Karpas-422 (cell line): ENCODE measurements around the gene ITPR1. TPM values are rescaled to one million over a fixed set of nuclear protein-coding genes. Genes with fewer than 3 reads are reported as not detected.

Experiments
- DNase-seq: peaks from one replicate; pipeline ENCODE4 v3.0.0-alpha.2; 2015
- H2AFZ ChIP-seq: fragments of 200-600 bp; sonication (generic); 2 replicates; pipeline ENCODE4 v1.6.1; 2014; ENCODE audit warnings: antibody characterized with exemption, low read length, mixed read lengths
- H3K27ac ChIP-seq: fragments of 200-600 bp; sonication (generic); 2 replicates; pipeline ENCODE4 v1.5.1; 2014; ENCODE audit warnings: mild to moderate bottlenecking, low read length, moderate library complexity
- H3K27me3 ChIP-seq: fragments of 200-600 bp; sonication (generic); 2 replicates; pipeline ENCODE4 v1.6.1; 2014; ENCODE audit warnings: low read length, mixed read lengths
- H3K36me3 ChIP-seq: fragments of 200-600 bp; sonication (generic); 2 replicates; pipeline ENCODE4 v1.6.1; 2014; ENCODE audit warnings: low read length, mixed read lengths; ENCODE audit not compliant: insufficient read depth
- H3K4me1 ChIP-seq: fragments of 200-600 bp; sonication (generic); 2 replicates; pipeline ENCODE4 v1.6.1; 2014; ENCODE audit warnings: mild to moderate bottlenecking, low read length, mixed read lengths
- H3K4me2 ChIP-seq: fragments of 200-600 bp; sonication (generic); 2 replicates; pipeline ENCODE4 v1.6.1; 2014; ENCODE audit warnings: low read length, low read depth, mild to moderate bottlenecking; ENCODE audit not compliant: poor library complexity, severe bottlenecking
- H3K4me3 ChIP-seq: fragments of 200-600 bp; sonication (generic); 2 replicates; pipeline ENCODE4 v1.5.1; 2014; ENCODE audit warnings: mild to moderate bottlenecking, antibody characterized with exemption, low read length, mixed read lengths
- H3K79me2 ChIP-seq: fragments of 200-600 bp; sonication (generic); 2 replicates; pipeline ENCODE4 v1.6.1; 2014; ENCODE audit warnings: mild to moderate bottlenecking, low read length, mixed read lengths
- H3K9ac ChIP-seq: fragments of 200-600 bp; sonication (generic); 2 replicates; pipeline ENCODE4 v1.6.0; 2014; ENCODE audit warnings: low read length
- H3K9me2 ChIP-seq: fragments of 200-600 bp; sonication (generic), shearing (Covaris generic); replicated peaks from 2 replicates; pipeline ENCODE4 v1.6.0; 2014; ENCODE audit warnings: mild to moderate bottlenecking, low read length, moderate library complexity; ENCODE audit not compliant: insufficient read depth
- H3K9me3 ChIP-seq: fragments of 300-700, 200-600 bp; sonication (generic); 2 replicates; pipeline ENCODE4 v1.6.1; 2014; ENCODE audit warnings: low read length, mixed read lengths
- H4K20me1 ChIP-seq: fragments of 200-600 bp; sonication (generic); 2 replicates; pipeline ENCODE4 v1.6.1; 2014; ENCODE audit warnings: mild to moderate bottlenecking, antibody characterized with exemption, low read length, low read depth; ENCODE audit not compliant: insufficient read depth
- total RNA-seq: library from RNA; depleted of rRNA; stranded (reverse); fragments of >200 nt; shearing (Covaris generic); gene quantifications from 2 replicates; pipeline ENCODE4 v1.2.3, GENCODE V29; 2014; ENCODE audit warnings: low replicate concordance

Gene ITPR1
- total RNA-seq, 1 experiment from 2014 or later: 18.2 TPM

GRCh38 chr3:4741404-4742307, 248.5 kb downstream of the ITPR1 start:
- no peak overlapping the region for H3K4me2 ChIP-seq
- H3K27ac ChIP-seq: no peak overlapping the region

DNA sequence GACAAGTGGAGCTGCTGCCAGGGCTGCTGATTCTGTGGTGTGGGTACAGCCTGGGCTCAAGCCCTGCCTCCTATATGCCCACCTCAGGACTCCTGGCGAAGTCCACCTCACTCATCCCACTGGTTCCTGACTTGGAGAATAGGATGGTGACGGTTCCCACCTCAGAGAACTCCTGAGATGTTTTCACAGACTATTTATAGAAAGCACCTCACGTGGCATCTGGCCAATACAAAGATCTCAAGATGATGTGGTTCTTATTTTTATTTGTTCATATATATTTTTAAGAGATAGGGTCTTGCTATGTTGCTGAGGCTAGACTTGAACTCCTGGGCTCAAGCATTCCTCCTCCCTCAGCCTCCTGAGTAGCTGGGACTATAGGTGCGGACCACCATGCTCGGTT, 249.2 kb downstream of the ITPR1 start:
- Histone ChIP-seq H3K9me3 (no peaks in the 10 kb centered on the region), H3K9me2 (no peaks in the 10 kb centered on the region), H2AFZ (no peak overlapping the region), H3K36me3 (no peaks in the 10 kb centered on the region), H4K20me1 (no peaks in the 10 kb centered on the region), H3K4me3 (no peak overlapping the region), H3K27me3 (no peaks in the 10 kb centered on the region), H3K27ac (no peak overlapping the region), H3K4me2 (no peak overlapping the region), H3K4me1 (no peaks in the 10 kb centered on the region), H3K9ac (no peak overlapping the region), H3K79me2 (no peaks in the 10 kb centered on the region)
- no peak for DNase-seq

More at GRCh38 chr3:4741404-4742307, 248.5 kb downstream of the ITPR1 start:
- no peaks in the 10 kb centered on the region for H3K4me1 ChIP-seq
- no peaks in the 10 kb centered on the region for H4K20me1 ChIP-seq
- no peaks in the 10 kb centered on the region for H3K36me3 ChIP-seq
- DNase-seq: no peak
- no peak overlapping the region for H3K9ac ChIP-seq
- no peak overlapping the region for H3K4me3 ChIP-seq
- no peaks in the 10 kb centered on the region for H3K9me3 ChIP-seq
- H3K79me2 ChIP-seq: no peaks in the 10 kb centered on the region
- no peaks in the 10 kb centered on the region for H3K27me3 ChIP-seq
- H3K9me2 ChIP-seq: no peaks in the 10 kb centered on the region
- H2AFZ ChIP-seq: no peak overlapping the region

DNA sequence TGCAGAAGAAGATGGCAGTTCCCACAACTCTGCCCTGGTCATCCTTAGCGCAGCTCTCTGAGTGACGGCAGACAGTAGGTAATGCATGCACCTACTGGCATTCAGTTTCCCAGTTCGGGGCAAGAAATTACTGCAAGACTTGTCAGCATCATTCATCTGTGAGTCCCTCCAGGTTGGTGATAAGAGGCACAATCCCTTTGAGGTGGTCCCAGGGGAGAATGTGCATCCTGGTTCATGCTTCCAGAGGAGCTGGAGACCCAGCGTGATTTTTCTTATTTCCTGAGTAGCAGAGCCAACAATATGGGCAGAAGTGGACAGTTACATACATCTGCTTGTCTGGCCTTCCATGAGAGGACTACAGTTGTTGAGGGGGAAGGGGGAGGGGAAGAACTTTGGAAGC, 250.2 kb downstream of the ITPR1 start:
- H3K4me3 ChIP-seq: no peak overlapping the region
- no peaks in the 10 kb centered on the region for H3K9me2 ChIP-seq
- H3K4me2 ChIP-seq: no peak overlapping the region
- no peak overlapping the region for H3K27ac ChIP-seq
- no peaks in the 10 kb centered on the region for H3K79me2 ChIP-seq
- no peak overlapping the region for H2AFZ ChIP-seq
- H3K36me3 ChIP-seq: no peaks in the 10 kb centered on the region
- DNase-seq: no peak
- H3K9ac ChIP-seq: no peak overlapping the region
- no peaks in the 10 kb centered on the region for H3K4me1 ChIP-seq
- no peaks in the 10 kb centered on the region for H4K20me1 ChIP-seq
- H3K27me3 ChIP-seq: no peaks in the 10 kb centered on the region
- no peaks in the 10 kb centered on the region for H3K9me3 ChIP-seq

- no peaks in the 10 kb centered on the region for H3K79me2 ChIP-seq
- no peak overlapping the region for H3K4me2 ChIP-seq
- H3K27ac ChIP-seq: no peak overlapping the region
- H2AFZ ChIP-seq: no peak overlapping the region
- no peaks in the 10 kb centered on the region for H3K27me3 ChIP-seq
- H3K36me3 ChIP-seq: no peaks in the 10 kb centered on the region
- DNase-seq: no peak
- no peaks in the 10 kb centered on the region for H3K9me3 ChIP-seq
- no peaks in the 10 kb centered on the region for H3K4me1 ChIP-seq
- H3K9ac ChIP-seq: no peak overlapping the region
- no peak overlapping the region for H3K4me3 ChIP-seq
- H3K9me2 ChIP-seq: no peaks in the 10 kb centered on the region
- H4K20me1 ChIP-seq: no peaks in the 10 kb centered on the region
These were observed 251.5 kb downstream of the ITPR1 start for GRCh38 chr3:4744405-4745234.

- Histone ChIP-seq H2AFZ (no peak overlapping the region), H3K4me2 (no peak overlapping the region), H4K20me1 (no peaks in the 10 kb centered on the region), H3K36me3 (no peaks in the 10 kb centered on the region), H3K27ac (no peak overlapping the region), H3K27me3 (no peaks in the 10 kb centered on the region), H3K4me3 (no peak overlapping the region), H3K79me2 (no peaks in the 10 kb centered on the region), H3K9me3 (no peaks in the 10 kb centered on the region), H3K4me1 (no peaks in the 10 kb centered on the region), H3K9me2 (no peaks in the 10 kb centered on the region), H3K9ac (no peak overlapping the region)
- no peak for DNase-seq
These were observed 252.1 kb downstream of the ITPR1 start for GRCh38 chr3:4745235-4745610.

DNA sequence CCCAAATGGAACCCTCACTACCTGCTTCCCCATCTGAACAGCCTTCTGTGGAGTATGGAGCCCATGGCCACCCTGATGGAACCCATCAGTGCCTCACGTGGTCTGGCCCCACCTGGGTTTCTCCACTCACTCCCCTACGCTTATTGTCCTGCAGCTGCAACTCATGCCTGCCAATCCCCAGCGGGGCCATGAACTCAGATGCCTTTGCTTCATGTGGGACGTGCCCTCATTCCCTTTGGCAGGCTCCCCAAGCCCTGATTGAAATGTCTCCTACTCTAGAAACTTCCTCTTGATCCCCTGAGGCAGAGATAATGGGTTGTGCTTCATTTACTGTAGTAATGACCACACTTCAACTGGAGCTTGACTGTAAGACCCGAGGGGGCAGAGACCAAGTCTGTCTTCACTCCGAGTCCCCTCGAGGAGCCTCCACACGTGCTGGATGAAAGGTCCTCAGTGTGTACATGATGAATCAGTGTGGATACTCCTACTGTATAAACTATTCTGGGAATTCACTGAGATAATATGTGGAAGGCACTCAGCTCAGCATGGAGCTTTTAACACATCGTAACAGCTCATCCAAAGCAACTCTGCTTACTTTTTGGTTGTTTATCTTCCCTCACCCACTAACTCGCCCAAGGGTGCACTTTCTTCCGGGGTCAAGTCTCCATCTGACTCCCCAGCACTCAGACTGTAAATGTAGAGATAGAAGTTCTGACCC, 253.3 kb downstream of the ITPR1 start:
- Histone ChIP-seq H3K4me2 (no peak overlapping the region), H3K9ac (no peak overlapping the region), H2AFZ (no peak overlapping the region), H3K9me2 (no peaks in the 10 kb centered on the region), H3K4me3 (no peak overlapping the region), H4K20me1 (no peaks in the 10 kb centered on the region), H3K9me3 (no peaks in the 10 kb centered on the region), H3K4me1 (no peaks in the 10 kb centered on the region), H3K36me3 (no peaks in the 10 kb centered on the region), H3K27me3 (no peaks in the 10 kb centered on the region), H3K79me2 (no peaks in the 10 kb centered on the region), H3K27ac (no peak overlapping the region)
- DNase-seq: no peak

- H4K20me1 ChIP-seq: no peaks in the 10 kb centered on the region
- no peaks in the 10 kb centered on the region for H3K36me3 ChIP-seq
- no peak overlapping the region for H3K9ac ChIP-seq
- H3K4me1 ChIP-seq: no peaks in the 10 kb centered on the region
- no peaks in the 10 kb centered on the region for H3K27me3 ChIP-seq
- no peaks in the 10 kb centered on the region for H3K9me2 ChIP-seq
- H3K79me2 ChIP-seq: no peaks in the 10 kb centered on the region
- no peak overlapping the region for H3K4me2 ChIP-seq
- H3K27ac ChIP-seq: no peak overlapping the region
- no peak overlapping the region for H3K4me3 ChIP-seq
- DNase-seq: no peak
- no peaks in the 10 kb centered on the region for H3K9me3 ChIP-seq
- no peak overlapping the region for H2AFZ ChIP-seq
These were observed 255.0 kb downstream of the ITPR1 start for GRCh38 chr3:4748127-4748526.
